AG09309 (cell line): ENCODE results near the gene RAC3.

Source experiments
- DNase-seq: peaks from one replicate; pipeline ENCODE4 v3.0.0-alpha.2; 2010; ENCODE audit warnings: low read depth
- H3K4me3 ChIP-seq: 2 replicates; pipeline ENCODE4 v1.5.1; 2011; ENCODE audit warnings: mild to moderate bottlenecking, low read depth, low read length, moderate library complexity; ENCODE audit not compliant: control insufficient read depth
- CTCF ChIP-seq: IDR thresholded peaks from 2 replicates; pipeline ENCODE4 v1.5.1; 2011; ENCODE audit warnings: mild to moderate bottlenecking, low read depth, low read length, inconsistent platforms; ENCODE audit not compliant: insufficient read depth, control insufficient read depth; ENCODE audit errors: missing control alignments

RAC3 gene

GRCh38 chr17:81995463-81996231 lies 35.8 kb upstream of the RAC3 start:
- no peak for DNase-seq
- TF ChIP-seq CTCF: no peak
- no peak overlapping the region for H3K4me3 ChIP-seq

- H3K4me3 ChIP-seq: no peak overlapping the region
- no peak for DNase-seq
- no peak for TF ChIP-seq CTCF
Observed at GRCh38 chr17:81996232-81996756, 35.2 kb upstream of the RAC3 start.

- no peak overlapping the region for H3K4me3 ChIP-seq
- TF ChIP-seq CTCF: no peak
- DNase-seq: no peak
Observed at GRCh38 chr17:81996757-81997441, 34.6 kb upstream of the RAC3 start.

- H3K4me3 ChIP-seq: no peak overlapping the region
- TF ChIP-seq CTCF: no peak
- DNase-seq: no peak
Observed at GRCh38 chr17:81998212-81998611, 33.3 kb upstream of the RAC3 start.

- H3K4me3 ChIP-seq: no peak overlapping the region
- no peak for DNase-seq
- TF ChIP-seq CTCF: no peak
Observed at GRCh38 chr17:81998691-81999438, 32.6 kb upstream of the RAC3 start.

GRCh38 chr17:81999587-81999975 lies 31.9 kb upstream of the RAC3 start:
- no peak for TF ChIP-seq CTCF
- no peak overlapping the region for H3K4me3 ChIP-seq
- no peak for DNase-seq
